NB4 (cell line): ENCODE results near the gene AGFG1.

Experiments
- DNase-seq: peaks from one replicate; pipeline ENCODE4 v3.0.0; 2010; ENCODE audit warnings: low read depth
- H3K4me3 ChIP-seq: one replicate; pipeline ENCODE4 v1.5.1; 2011; ENCODE audit warnings: mild to moderate bottlenecking, low read depth, low read length, moderate library complexity
- MYC ChIP-seq: IDR thresholded peaks from 2 replicates; pipeline ENCODE4 v1.6.1; 2011; ENCODE audit warnings: low read depth, low read length
- POLR2A ChIP-seq: IDR thresholded peaks from 2 replicates; pipeline ENCODE4 v1.6.1; 2011; ENCODE audit warnings: mild to moderate bottlenecking; ENCODE audit not compliant: insufficient read length; ENCODE audit errors: extremely low read depth
- TF ChIP-seq, protein P1 (sequence below): IDR thresholded peaks from 2 replicates; pipeline ENCODE4 v1.6.1; 2011; ENCODE audit warnings: low read depth, low read length
- TF ChIP-seq, protein P2 (sequence below): IDR thresholded peaks from one replicate; pipeline ENCODE4 v1.5.1; 2012; ENCODE audit warnings: low read depth, low read length

AGFG1 gene

DNA sequence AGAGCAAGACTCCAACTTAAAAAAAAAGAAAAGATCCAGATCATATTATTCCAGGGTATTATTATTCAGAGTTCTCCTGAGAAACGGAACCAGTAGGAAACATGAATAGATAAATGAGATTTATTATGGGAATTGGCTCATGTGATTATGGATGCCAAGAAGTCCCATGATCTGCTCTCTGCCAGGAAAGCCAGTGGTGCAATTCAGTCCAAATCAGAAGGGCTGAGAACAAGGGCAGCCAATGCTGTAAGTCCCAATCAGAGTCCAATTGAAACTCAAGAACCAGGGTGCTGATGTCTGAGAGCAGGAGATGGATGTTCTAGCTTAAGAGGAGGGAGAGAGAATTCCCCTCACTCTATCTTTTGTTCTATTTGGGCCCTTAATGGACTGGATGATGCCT lies 134.5 kb downstream of the AGFG1 start:
- TF ChIP-seq POLR2A (no peak), MYC (no peak)
- TF ChIP-seq, protein P1, sequence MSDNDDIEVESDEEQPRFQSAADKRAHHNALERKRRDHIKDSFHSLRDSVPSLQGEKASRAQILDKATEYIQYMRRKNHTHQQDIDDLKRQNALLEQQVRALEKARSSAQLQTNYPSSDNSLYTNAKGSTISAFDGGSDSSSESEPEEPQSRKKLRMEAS: no peak
- TF ChIP-seq, protein P2, sequence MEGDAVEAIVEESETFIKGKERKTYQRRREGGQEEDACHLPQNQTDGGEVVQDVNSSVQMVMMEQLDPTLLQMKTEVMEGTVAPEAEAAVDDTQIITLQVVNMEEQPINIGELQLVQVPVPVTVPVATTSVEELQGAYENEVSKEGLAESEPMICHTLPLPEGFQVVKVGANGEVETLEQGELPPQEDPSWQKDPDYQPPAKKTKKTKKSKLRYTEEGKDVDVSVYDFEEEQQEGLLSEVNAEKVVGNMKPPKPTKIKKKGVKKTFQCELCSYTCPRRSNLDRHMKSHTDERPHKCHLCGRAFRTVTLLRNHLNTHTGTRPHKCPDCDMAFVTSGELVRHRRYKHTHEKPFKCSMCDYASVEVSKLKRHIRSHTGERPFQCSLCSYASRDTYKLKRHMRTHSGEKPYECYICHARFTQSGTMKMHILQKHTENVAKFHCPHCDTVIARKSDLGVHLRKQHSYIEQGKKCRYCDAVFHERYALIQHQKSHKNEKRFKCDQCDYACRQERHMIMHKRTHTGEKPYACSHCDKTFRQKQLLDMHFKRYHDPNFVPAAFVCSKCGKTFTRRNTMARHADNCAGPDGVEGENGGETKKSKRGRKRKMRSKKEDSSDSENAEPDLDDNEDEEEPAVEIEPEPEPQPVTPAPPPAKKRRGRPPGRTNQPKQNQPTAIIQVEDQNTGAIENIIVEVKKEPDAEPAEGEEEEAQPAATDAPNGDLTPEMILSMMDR: no peak
- DNase-seq: no peak

DNA sequence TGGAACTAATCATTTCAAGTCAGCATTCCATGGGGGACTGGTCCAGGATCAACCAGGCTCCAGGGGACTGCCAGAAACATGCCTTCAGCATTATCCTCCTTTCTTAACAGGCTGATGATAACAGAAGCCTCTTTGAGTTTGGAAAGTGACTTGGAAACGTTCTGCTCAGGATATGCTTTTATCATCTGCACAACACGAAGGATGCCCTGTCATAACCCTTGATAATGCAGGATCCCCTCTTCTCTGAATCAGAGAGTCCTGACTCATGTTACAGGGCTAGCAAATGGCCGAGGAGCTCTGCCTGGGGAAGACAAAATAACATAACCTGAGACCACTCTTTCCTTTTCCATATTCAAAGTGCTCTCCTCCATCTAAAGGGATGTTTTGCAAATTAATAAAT lies 136.0 kb downstream of the AGFG1 start:
- no peak overlapping the region for H3K4me3 ChIP-seq
- TF ChIP-seq, protein P1: no peak
- no peak for TF ChIP-seq MYC
- TF ChIP-seq, protein P2: no peak
- no peak for TF ChIP-seq POLR2A
- DNase-seq: no peak

More for the DNA sequence above, 134.5 kb downstream of the AGFG1 start:
- no peak overlapping the region for H3K4me3 ChIP-seq

DNA sequence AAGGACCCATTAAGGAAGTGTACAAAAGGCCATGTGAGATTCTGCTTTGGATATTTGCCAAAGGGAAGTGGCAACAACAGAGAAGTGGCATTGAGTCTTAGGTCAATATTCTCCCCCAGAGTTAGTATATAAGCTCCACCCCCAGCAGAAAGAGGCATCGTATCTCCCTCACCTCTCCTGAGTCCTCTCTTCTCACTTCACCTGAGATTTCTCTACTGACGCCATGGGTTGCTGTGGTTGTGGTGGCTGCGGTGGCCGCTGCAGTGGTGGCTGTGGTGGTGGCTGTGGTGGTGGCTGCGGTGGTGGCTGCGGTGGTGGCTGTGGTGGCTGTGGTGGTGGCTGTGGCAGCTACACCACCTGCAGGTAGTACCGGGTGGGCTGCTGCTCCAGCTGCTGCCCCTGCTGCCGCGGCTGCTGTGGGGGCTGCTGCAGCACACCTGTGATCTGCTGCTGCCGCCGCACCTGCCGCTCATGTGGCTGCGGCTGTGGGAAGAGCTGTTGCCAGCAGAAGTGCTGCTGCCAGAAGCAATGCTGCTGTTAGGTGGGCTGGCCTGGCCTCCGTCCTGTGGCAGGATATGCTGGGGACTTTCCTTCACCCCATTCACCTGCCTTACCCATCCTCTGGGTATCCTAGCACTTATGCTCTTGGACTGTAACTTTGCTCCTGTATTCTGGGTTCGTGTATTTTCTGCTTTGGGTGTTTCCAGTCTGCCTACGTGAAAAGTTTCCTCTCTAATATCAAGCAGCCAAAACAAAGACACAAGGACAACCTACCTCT lies 136.8 kb downstream of the AGFG1 start:
- peak; percentile 77 for DNase-seq
- no peak overlapping the region for H3K4me3 ChIP-seq
- TF ChIP-seq, protein P1: no peak
- TF ChIP-seq, protein P2: no peak
- TF ChIP-seq POLR2A: no peak
- TF ChIP-seq MYC: no peak

DNA sequence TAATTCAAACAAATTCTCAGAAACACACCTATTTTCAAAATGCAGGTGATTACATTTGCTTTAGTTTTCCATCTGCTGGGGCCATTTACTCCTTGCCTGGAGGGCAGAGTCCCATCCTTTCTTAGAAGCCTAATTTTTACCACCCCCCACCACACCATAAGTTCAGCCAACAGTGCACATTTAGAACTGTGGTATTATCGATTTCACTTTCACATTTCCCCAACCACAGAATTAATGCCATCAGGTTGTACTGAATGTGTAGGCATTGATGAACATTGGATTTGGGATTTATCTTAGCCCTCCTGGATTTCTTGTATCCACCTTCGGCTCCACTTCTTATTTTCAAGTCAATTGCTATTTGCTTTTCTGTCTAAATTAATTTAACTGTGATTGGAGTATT lies 138.2 kb downstream of the AGFG1 start:
- no peak overlapping the region for H3K4me3 ChIP-seq
- DNase-seq: no peak
- TF ChIP-seq POLR2A (no peak), MYC (no peak)
- TF ChIP-seq, protein P1: no peak
- TF ChIP-seq, protein P2: no peak
